Endodermal cell (in vitro differentiated cells): ENCODE results near the gene EEA1. TPM values are rescaled to one million over a fixed set of nuclear protein-coding genes. Genes with fewer than 3 reads are reported as not detected.

Experiments
- DNase-seq: peaks from one replicate; pipeline ENCODE4 v3.0.0-alpha.2; 2017
- H3K27ac ChIP-seq: 2 replicates; pipeline ENCODE4 v1.5.1; 2013; ENCODE audit warnings: mild to moderate bottlenecking, low read depth, low read length, moderate library complexity
- H3K27me3 ChIP-seq: 2 replicates; pipeline ENCODE4 v1.6.1; 2013; ENCODE audit warnings: mild to moderate bottlenecking, low read length, moderate library complexity; ENCODE audit not compliant: insufficient read depth, control insufficient read depth, poor library complexity, severe bottlenecking
- H3K36me3 ChIP-seq: 2 replicates; pipeline ENCODE4 v1.7.0; 2013; ENCODE audit warnings: mild to moderate bottlenecking, low read length, moderate library complexity; ENCODE audit not compliant: control insufficient read depth, insufficient read depth
- H3K4me1 ChIP-seq: one replicate; pipeline ENCODE4 v1.7.0; 2013; ENCODE audit warnings: low read length; ENCODE audit not compliant: control insufficient read depth, insufficient read depth
- H3K4me3 ChIP-seq: 2 replicates; pipeline ENCODE4 v1.5.1; 2013; ENCODE audit warnings: mild to moderate bottlenecking, low read length, moderate library complexity
- H3K9ac ChIP-seq: 2 replicates; pipeline ENCODE4 v1.6.1; 2013; ENCODE audit warnings: mild to moderate bottlenecking, low read length, moderate library complexity; ENCODE audit not compliant: poor library complexity, severe bottlenecking; ENCODE audit errors: extremely low read depth
- H3K9me3 ChIP-seq: 2 replicates; pipeline ENCODE4 v1.6.1; 2013; ENCODE audit warnings: mild to moderate bottlenecking, low read length, moderate library complexity; ENCODE audit not compliant: control insufficient read depth
- H3K27ac Mint-ChIP-seq: 2 replicates; pipeline ENCODE4 v1.8.0; 2020; ENCODE audit warnings: mixed read lengths
- H3K27me3 Mint-ChIP-seq: 2 replicates; pipeline ENCODE4 v1.8.0; 2021; ENCODE audit warnings: mild to moderate bottlenecking, mixed read lengths; ENCODE audit not compliant: insufficient read depth
- H3K36me3 Mint-ChIP-seq: 2 replicates; pipeline ENCODE4 v1.8.0; 2020; ENCODE audit warnings: low read depth, mixed read lengths
- H3K4me1 Mint-ChIP-seq: 2 replicates; pipeline ENCODE4 v1.8.0; 2020; ENCODE audit warnings: mixed read lengths
- H3K4me3 Mint-ChIP-seq: 2 replicates; pipeline ENCODE4 v1.8.0; 2020; ENCODE audit warnings: mild to moderate bottlenecking, moderate library complexity, mixed read lengths
- H3K9me3 Mint-ChIP-seq: 2 replicates; pipeline ENCODE4 v1.8.0; 2020; ENCODE audit warnings: mild to moderate bottlenecking, mixed read lengths
- WGBS, 2 experiments: methylation state at CpG; one replicate each; pipeline versions ENCODE4 v1.1.5 to v1.1.7; 2013; ENCODE audit warnings: missing lambda C conversion rate in 2 of 2, mixed read lengths in 1 of 2; ENCODE audit not compliant: insufficient coverage in 1 of 2, insufficient read length in 1 of 2; 5-methylcytosine and 5-hydroxymethylcytosine counted together
- total RNA-seq, 2 donors: library from RNA; stranded (reverse); fragmentation: NEBNext Ultra II Directional in 1 of 2; extraction: Animal tissue kit (Norgen Biotek cat#: 25700) in 1 of 2; gene quantifications; 2 replicates in 1 of 2; 3 replicates in 1 of 2; pipeline ENCODE4 v1.2.1, GENCODE V29; 2021
- TF ChIP-seq, protein P1 (sequence below): fragments of 200-600 bp; sonication (generic); conservative IDR thresholded peaks from 2 replicates; pipeline ENCODE4 v1.5.0; 2021; ENCODE audit warnings: antibody characterized with exemption, mild to moderate bottlenecking

EEA1 gene
- total RNA-seq, 2 donors from 2014 or later, result 28.2 to 32.5 TPM

DNA sequence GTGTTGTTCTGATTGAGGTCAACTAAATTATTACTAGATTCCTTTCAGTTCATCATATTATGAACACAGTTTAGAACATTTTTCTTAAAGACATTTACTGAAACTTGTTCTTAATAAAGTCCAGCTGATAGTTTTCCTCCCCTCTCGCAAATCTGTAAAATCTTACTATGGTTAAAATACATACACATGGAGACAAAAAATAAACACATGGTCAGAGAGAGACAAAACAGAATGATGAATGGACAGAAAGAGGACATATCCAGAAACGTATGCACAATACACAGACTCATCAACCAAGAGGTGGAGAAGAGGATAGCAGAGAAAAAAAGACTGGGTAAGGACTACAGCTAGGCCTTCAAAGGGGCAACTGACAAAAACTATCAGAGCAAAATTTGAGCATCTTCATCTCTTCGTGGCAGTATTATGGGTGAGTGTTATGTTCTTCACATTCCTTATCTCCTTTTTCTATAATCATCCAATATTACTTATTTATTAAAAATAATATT, 38.4 kb downstream of the EEA1 start:
- TF ChIP-seq, protein P1, sequence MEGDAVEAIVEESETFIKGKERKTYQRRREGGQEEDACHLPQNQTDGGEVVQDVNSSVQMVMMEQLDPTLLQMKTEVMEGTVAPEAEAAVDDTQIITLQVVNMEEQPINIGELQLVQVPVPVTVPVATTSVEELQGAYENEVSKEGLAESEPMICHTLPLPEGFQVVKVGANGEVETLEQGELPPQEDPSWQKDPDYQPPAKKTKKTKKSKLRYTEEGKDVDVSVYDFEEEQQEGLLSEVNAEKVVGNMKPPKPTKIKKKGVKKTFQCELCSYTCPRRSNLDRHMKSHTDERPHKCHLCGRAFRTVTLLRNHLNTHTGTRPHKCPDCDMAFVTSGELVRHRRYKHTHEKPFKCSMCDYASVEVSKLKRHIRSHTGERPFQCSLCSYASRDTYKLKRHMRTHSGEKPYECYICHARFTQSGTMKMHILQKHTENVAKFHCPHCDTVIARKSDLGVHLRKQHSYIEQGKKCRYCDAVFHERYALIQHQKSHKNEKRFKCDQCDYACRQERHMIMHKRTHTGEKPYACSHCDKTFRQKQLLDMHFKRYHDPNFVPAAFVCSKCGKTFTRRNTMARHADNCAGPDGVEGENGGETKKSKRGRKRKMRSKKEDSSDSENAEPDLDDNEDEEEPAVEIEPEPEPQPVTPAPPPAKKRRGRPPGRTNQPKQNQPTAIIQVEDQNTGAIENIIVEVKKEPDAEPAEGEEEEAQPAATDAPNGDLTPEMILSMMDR, result no peak
- H3K27me3 ChIP-seq, result no peaks in the 10 kb centered on the region
- no peaks in the 10 kb centered on the region for H3K4me1 ChIP-seq
- no peak overlapping the region for H3K4me3 ChIP-seq
- peaks cover 43% of the 10 kb centered on the region for H3K36me3 ChIP-seq
- peaks cover 5% of the 10 kb centered on the region for H3K9me3 ChIP-seq
- peaks cover 33% of the 10 kb centered on the region for H3K36me3 Mint-ChIP-seq
- H3K27me3 Mint-ChIP-seq, result no peaks in the 10 kb centered on the region
- WGBS, 2 experiments, result 93% methylated on average over 3 of the region's 3 CpGs; no CpG with 5 or more reads in 1 of the 2 experiments
- no peaks in the 10 kb centered on the region for H3K4me1 Mint-ChIP-seq
- no peak overlapping the region for H3K9ac ChIP-seq
- H3K27ac Mint-ChIP-seq, result no peak overlapping the region
- H3K27ac ChIP-seq, result no peak overlapping the region
- no peak overlapping the region for H3K4me3 Mint-ChIP-seq
- no peak for DNase-seq
- H3K9me3 Mint-ChIP-seq, result no peaks in the 10 kb centered on the region

DNA sequence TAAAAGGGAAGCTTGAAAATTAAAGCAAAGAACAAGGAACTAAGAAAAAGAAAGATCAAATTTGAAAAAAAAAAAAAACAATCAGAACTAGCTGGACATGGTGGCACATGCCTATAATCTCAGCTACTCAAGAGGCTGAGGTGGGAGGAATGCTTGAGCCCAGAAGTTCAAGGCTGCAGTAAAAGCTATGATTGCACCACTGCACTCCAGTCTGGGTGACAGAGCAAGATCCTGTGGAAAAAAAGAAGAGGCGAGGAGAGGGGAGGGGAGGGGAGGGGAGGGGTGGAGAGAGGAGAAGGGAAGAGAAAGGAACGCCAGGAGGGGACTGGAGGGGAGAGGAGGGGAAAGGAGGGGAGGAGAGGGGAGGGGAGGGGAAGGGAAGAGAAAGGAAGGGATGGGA, 43.0 kb downstream of the EEA1 start:
- TF ChIP-seq, protein P1, result no peak
- no peaks in the 10 kb centered on the region for H3K27me3 ChIP-seq
- Mint-ChIP-seq H3K9me3 (no peaks in the 10 kb centered on the region), H3K4me1 (no peaks in the 10 kb centered on the region), H3K36me3 (peaks cover 54% of the 10 kb centered on the region), H3K4me3 (no peak overlapping the region), H3K27ac (no peak overlapping the region), H3K27me3 (no peaks in the 10 kb centered on the region)
- 92% methylated on average over 1 of the region's 2 CpGs; no CpG with 5 or more reads in 1 of the 2 experiments for WGBS, 2 experiments
- peaks cover 64% of the 10 kb centered on the region for H3K36me3 ChIP-seq
- no peak overlapping the region for H3K9ac ChIP-seq
- no peak overlapping the region for H3K4me3 ChIP-seq
- peaks cover 5% of the 10 kb centered on the region for H3K9me3 ChIP-seq
- H3K27ac ChIP-seq, result no peak overlapping the region
- H3K4me1 ChIP-seq, result no peaks in the 10 kb centered on the region
- no peak for DNase-seq

DNA sequence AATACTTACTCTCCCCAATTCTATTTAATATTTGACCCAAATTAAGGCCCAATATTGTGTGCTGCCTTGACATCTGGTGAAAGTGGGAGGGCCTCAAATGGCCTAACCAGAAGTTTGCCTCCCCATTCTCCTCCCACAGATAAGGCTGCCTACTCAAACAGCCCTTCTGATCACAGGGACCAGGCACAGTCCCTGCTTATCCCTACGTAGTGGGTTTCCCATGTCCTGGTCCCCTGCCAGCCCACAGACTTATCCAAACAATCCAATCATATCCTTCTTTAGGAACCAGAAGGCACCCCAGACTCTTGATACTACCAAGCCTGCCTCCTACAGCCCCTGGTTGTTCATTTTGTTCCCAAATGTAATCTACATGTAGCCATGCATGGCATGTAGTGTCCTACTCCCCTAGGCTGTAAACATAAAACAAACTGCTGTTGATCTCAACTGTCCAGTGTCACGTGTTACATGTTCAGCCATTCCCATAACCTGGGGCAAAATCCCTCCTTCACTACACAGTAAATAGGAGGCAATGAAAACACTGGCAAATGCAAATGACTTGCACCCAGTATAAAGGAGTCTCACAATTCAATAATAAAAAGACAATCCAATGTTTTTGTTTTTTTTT, 49.3 kb downstream of the EEA1 start:
- WGBS, 2 experiments, result 89 to 94% methylated on average over 1 to 2 of the region's 2 CpGs

More for the DNA sequence above, 49.3 kb downstream of the EEA1 start:
- Histone ChIP-seq H3K27ac (no peak overlapping the region), H3K27me3 (no peaks in the 10 kb centered on the region), H3K9me3 (no peaks in the 10 kb centered on the region), H3K4me3 (no peak overlapping the region), H3K36me3 (peaks cover 59% of the 10 kb centered on the region), H3K9ac (no peak overlapping the region), H3K4me1 (no peaks in the 10 kb centered on the region)
- Mint-ChIP-seq H3K4me1 (peaks cover 6% of the 10 kb centered on the region), H3K27ac (peak overlapping the region; percentile 57), H3K27me3 (no peaks in the 10 kb centered on the region), H3K9me3 (no peaks in the 10 kb centered on the region), H3K36me3 (peaks cover 48% of the 10 kb centered on the region), H3K4me3 (no peak overlapping the region)
- TF ChIP-seq, protein P1, result no peak
- peak; percentile 57 for DNase-seq
